ENCODE measurements around the gene ASS1. TPM values are rescaled to one million over a fixed set of nuclear protein-coding genes. Genes with fewer than 3 reads are reported as not detected.
"Not testable (repeated sequence)": the region's sequence is repeated elsewhere in the genome, so short reads cannot be mapped to it uniquely, and the experiment has no call there.

ASS1 gene
- polyA plus RNA-seq, 1 experiment = 99.5 TPM

DNA sequence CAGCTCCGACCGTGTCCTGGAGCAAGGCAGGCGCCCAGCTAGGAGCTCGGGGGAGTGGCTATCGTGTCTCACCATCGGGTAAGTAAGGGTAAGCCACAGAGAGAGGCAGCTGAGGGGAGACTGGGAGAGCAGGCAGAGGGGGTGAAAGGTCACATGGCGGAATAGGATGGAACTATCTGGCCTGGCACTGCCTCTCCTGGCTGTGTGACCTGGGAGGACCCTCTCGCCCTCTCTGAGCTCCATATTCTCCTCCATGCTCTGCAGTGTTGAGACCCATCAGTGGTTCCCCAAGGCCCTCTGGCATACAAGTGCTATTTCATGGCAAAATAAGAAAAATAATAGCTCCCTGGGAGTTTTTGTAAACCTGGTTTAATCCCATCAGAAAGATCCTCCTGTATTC is 43.9 kb upstream of the ASS1 start:
- no peak overlapping the region for H3K27ac ChIP-seq (ENCODE audit: low read depth, low read length)
- peaks cover 12% of the 10 kb centered on the region for H3K27me3 ChIP-seq (ENCODE audit: control insufficient read depth, insufficient read depth, low read length)
- H3K9me3 ChIP-seq (ENCODE audit: control insufficient read depth, insufficient read depth, low read length) = no peaks in the 10 kb centered on the region
- ChIA-PET CTCF (interaction anchor here (1.0 kb wide), 1 partner anchor 8 kb away, joined by 4 read pairs; no protein-coding TSS in a partner anchor), POLR2A (no interaction called here)
- no peak overlapping the region for H3K4me3 ChIP-seq (ENCODE audit: low read depth, low read length)
- DNase-seq (ENCODE audit: low read depth, low spot score) = no peak
- no peak for TF ChIP-seq CTCF (IDR thresholded peaks at IDR 0.05; ENCODE audit: low read depth, low read length)

GRCh38 chr9:130401742-130402141 is 43.0 kb upstream of the ASS1 start:
- H3K4me3 ChIP-seq (ENCODE audit: low read depth, low read length); POLR2A ChIA-PET; H3K27ac ChIP-seq (ENCODE audit: low read depth, low read length); CTCF ChIA-PET; DNase-seq (ENCODE audit: low read depth, low spot score); H3K9me3 ChIP-seq (ENCODE audit: control insufficient read depth, insufficient read depth, low read length): not testable (repeated sequence)
- peaks cover 12% of the 10 kb centered on the region for H3K27me3 ChIP-seq (ENCODE audit: control insufficient read depth, insufficient read depth, low read length)

DNA sequence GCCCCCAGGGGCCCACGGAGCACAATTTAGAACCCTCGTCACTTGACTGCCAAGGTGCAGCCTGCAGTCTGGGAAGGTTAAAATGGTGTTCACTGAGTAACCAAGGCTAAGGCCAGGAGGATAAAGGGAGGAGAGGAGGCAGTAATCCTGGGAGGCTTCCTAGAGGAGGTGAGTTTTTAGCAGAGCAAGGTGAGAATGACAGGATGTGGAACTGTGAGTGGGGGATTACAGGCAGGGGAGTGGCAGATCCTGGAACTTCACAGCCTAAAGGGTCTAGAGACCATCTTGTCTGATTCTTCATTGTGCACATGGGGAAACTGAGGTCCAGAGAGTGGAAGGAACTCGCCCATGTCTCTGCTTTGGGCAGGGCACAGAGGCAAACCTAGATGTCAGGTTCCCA is 42.5 kb upstream of the ASS1 start:
- DNase-seq (ENCODE audit: low read depth, low spot score) = no peak
- POLR2A ChIA-PET = no interaction called here
- Histone ChIP-seq H3K27ac (ENCODE audit: low read depth, low read length) (no peak overlapping the region), H3K9me3 (ENCODE audit: control insufficient read depth, insufficient read depth, low read length) (no peaks in the 10 kb centered on the region), H3K27me3 (ENCODE audit: control insufficient read depth, insufficient read depth, low read length) (peaks cover 12% of the 10 kb centered on the region), H3K4me3 (ENCODE audit: low read depth, low read length) (no peak overlapping the region)
- TF ChIP-seq CTCF (IDR thresholded peaks at IDR 0.05; ENCODE audit: low read depth, low read length) = no peak
- CTCF ChIA-PET = no interaction called here

- Histone ChIP-seq H3K27ac (ENCODE audit: low read depth, low read length) (no peak overlapping the region), H3K4me3 (ENCODE audit: low read depth, low read length) (no peak overlapping the region), H3K9me3 (ENCODE audit: control insufficient read depth, insufficient read depth, low read length) (no peaks in the 10 kb centered on the region; the same call in 1 of the 2 replicates), H3K27me3 (ENCODE audit: control insufficient read depth, insufficient read depth, low read length) (peaks cover 12% of the 10 kb centered on the region)
- TF ChIP-seq CTCF (IDR thresholded peaks at IDR 0.05; ENCODE audit: low read depth, low read length) = no peak
- no peak for DNase-seq (ENCODE audit: low read depth, low spot score)
- ChIA-PET CTCF (no interaction called here), POLR2A (no interaction called here)
These were observed 41.9 kb upstream of the ASS1 start for GRCh38 chr9:130402645-130403440.

DNA sequence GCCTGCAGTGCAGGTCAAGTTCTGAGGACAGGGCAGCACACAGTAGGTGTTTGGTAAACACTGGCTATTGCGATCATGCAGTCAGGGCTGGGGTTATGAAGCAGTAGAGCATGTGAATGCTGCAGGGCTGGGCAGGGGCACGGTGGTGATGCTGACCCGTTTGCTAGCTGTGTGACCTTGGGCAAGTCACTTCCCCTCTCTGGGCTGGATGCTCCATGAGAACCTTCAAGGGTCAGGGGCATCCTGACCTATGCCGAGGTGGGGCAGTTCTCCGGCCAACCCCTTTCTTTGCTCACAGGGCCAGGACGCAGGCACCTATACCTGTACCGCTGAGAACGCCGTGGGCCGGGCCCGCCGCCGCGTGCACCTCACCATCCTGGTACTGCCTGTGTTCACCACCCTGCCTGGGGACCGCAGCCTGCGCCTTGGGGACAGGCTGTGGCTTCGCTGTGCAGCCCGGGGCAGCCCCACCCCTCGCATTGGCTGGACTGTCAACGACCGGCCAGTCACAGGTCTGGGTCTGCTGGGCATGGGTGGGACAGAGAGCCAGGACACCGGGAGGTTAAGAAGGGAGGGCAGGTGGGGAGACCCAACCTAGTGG is 39.0 kb upstream of the ASS1 start:
- TF ChIP-seq CTCF (IDR thresholded peaks at IDR 0.05; ENCODE audit: low read depth, low read length) = no peak
- Histone ChIP-seq H3K27ac (ENCODE audit: low read depth, low read length) (no peak overlapping the region), H3K4me3 (ENCODE audit: low read depth, low read length) (no peak overlapping the region), H3K27me3 (ENCODE audit: control insufficient read depth, insufficient read depth, low read length) (peaks cover 14% of the 10 kb centered on the region), H3K9me3 (ENCODE audit: control insufficient read depth, insufficient read depth, low read length) (peaks cover 7% of the 10 kb centered on the region)
- ChIA-PET POLR2A (no interaction called here), CTCF (no interaction called here)
- DNase-seq (ENCODE audit: low read depth, low spot score) = no peak
